Endothelial cell (in vitro differentiated cells): ENCODE data around the gene GABBR2. TPM values are rescaled to one million over a fixed set of nuclear protein-coding genes. Genes with fewer than 3 reads are reported as not detected.

ENCODE experiments used
- DNase-seq: peaks from one replicate; pipeline ENCODE4 v3.0.0; 2021; ENCODE audit warnings: low spot score
- H3K27ac Mint-ChIP-seq: one replicate; pipeline ENCODE4 v1.8.0; 2021; ENCODE audit warnings: mixed read lengths, inconsistent platforms; ENCODE audit not compliant: unreplicated experiment
- H3K27me3 Mint-ChIP-seq: one replicate; pipeline ENCODE4 v1.8.0; 2021; ENCODE audit warnings: mild to moderate bottlenecking, moderate library complexity, mixed read lengths, inconsistent platforms; ENCODE audit not compliant: unreplicated experiment
- H3K36me3 Mint-ChIP-seq: one replicate; pipeline ENCODE4 v1.8.0; 2021; ENCODE audit warnings: mild to moderate bottlenecking, low read depth, mixed read lengths, inconsistent platforms; ENCODE audit not compliant: unreplicated experiment
- H3K4me1 Mint-ChIP-seq: one replicate; pipeline ENCODE4 v1.8.0; 2021; ENCODE audit warnings: mild to moderate bottlenecking, mixed read lengths, inconsistent platforms; ENCODE audit not compliant: unreplicated experiment
- H3K4me3 Mint-ChIP-seq: one replicate; pipeline ENCODE4 v1.8.0; 2021; ENCODE audit warnings: mild to moderate bottlenecking, mixed read lengths, inconsistent platforms; ENCODE audit not compliant: unreplicated experiment
- H3K9me3 Mint-ChIP-seq: one replicate; pipeline ENCODE4 v1.8.0; 2021; ENCODE audit warnings: mixed read lengths, inconsistent platforms; ENCODE audit not compliant: unreplicated experiment
- total RNA-seq: library from RNA; stranded (reverse); fragmentation: NEBNext Ultra II Directional; extraction: Animal tissue kit (Norgen Biotek cat#: 25700); gene quantifications from one replicate; pipeline ENCODE4 v1.2.1, GENCODE V29; 2021; ENCODE audit not compliant: unreplicated experiment
- TF ChIP-seq, protein P1 (sequence below): fragments of 200-600 bp; sonication (generic); IDR thresholded peaks from one replicate; pipeline ENCODE4 v1.5.0; 2021; ENCODE audit warnings: antibody characterized with exemption; ENCODE audit not compliant: unreplicated experiment

The GABBR2 gene
- total RNA-seq, 1 donor from 2014 or later, result 0.46 TPM

DNA sequence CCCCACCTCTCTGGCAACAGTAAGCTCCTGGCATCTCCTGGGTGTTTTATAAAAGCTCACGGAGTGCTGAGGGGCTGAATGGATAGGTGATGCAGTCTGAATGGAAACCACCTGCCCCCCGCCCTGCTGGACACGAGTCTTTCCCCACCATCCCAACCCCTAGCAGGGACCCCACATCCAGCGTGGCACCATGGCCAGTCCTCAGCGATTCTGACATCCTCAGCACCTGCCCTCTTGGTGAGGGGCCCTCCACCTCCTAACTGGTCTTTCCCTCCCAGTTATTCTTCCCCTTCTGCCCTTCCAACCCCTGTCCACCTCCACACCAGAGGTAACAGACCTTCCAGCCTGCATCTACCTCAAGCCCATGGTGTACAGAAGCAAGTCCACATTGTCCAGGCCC lies 38.7 kb upstream of the GABBR2 start:
- Mint-ChIP-seq H3K4me1 (no peaks in the 10 kb centered on the region), H3K27ac (no peak overlapping the region)

DNA sequence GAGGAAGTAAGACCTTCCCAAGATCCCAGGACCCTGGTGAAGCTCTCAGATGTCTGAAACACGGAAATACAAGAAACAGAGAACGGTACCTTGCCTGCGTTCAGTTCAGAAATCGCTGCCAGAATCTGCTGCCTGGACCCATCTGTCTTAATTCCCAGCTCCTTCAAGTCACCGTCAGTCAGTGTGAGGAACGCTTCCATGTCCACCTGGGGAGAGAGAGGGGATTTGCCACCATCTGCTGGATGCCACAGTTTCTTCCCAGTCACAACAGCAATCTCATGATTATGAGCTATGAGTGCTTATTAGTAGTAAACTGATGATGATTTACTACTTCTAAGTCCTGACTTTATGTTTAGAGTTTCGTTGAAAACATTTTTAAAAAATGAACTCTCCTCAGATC lies 36.7 kb upstream of the GABBR2 start:
- TF ChIP-seq, protein P1, sequence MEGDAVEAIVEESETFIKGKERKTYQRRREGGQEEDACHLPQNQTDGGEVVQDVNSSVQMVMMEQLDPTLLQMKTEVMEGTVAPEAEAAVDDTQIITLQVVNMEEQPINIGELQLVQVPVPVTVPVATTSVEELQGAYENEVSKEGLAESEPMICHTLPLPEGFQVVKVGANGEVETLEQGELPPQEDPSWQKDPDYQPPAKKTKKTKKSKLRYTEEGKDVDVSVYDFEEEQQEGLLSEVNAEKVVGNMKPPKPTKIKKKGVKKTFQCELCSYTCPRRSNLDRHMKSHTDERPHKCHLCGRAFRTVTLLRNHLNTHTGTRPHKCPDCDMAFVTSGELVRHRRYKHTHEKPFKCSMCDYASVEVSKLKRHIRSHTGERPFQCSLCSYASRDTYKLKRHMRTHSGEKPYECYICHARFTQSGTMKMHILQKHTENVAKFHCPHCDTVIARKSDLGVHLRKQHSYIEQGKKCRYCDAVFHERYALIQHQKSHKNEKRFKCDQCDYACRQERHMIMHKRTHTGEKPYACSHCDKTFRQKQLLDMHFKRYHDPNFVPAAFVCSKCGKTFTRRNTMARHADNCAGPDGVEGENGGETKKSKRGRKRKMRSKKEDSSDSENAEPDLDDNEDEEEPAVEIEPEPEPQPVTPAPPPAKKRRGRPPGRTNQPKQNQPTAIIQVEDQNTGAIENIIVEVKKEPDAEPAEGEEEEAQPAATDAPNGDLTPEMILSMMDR, result no peak
- no peaks in the 10 kb centered on the region for H3K27me3 Mint-ChIP-seq
- no peaks in the 10 kb centered on the region for H3K4me1 Mint-ChIP-seq
- no peak overlapping the region for H3K27ac Mint-ChIP-seq
- no peak overlapping the region for H3K4me3 Mint-ChIP-seq
- H3K9me3 Mint-ChIP-seq, result no peaks in the 10 kb centered on the region
- peaks cover 7% of the 10 kb centered on the region for H3K36me3 Mint-ChIP-seq
- no peak for DNase-seq

More for the DNA sequence above, 38.7 kb upstream of the GABBR2 start:
- no peak overlapping the region for H3K4me3 Mint-ChIP-seq
- no peaks in the 10 kb centered on the region for H3K9me3 Mint-ChIP-seq
- TF ChIP-seq, protein P1, result no peak
- DNase-seq, result no peak
- no peaks in the 10 kb centered on the region for H3K27me3 Mint-ChIP-seq
- peaks cover 7% of the 10 kb centered on the region for H3K36me3 Mint-ChIP-seq

DNA sequence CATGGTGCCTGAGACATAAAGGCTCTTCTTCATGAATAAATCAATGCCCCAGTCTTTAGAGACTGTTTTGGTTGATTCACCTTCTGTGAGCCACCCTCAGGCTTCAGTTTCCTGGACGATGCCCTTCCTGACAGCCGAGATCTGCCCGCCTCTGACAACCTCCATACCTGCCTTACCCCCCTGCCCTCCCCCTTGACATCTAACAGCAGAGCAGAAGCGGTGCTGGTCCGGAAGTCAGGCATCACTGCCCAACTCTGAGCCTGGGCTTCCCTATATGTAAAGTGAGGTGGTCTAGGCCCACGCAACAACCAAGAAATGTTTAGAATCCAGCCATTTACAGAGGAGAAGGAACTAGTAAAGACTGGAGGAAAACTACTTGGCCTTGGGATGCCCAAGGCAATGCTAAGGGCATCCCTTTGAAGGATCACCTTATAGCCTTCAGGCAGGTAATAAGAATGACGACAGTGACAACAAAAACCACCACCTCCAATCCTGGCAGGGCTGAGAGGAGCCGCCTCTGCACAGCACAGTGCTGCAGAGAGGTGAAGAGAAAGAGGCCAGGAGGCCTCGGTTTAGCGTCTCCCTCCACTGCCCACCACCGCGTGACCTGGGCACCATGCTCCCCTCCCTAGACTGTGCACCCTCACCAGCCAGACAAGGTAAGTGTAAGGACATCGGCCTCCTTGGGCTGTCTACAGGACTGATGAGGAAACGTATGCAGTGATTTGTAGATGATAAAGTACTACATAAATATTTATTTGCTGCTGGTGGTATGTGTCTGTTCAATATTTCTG lies 35.3 kb upstream of the GABBR2 start:
- TF ChIP-seq, protein P1, result no peak
- H3K9me3 Mint-ChIP-seq, result no peaks in the 10 kb centered on the region
- no peaks in the 10 kb centered on the region for H3K4me1 Mint-ChIP-seq
- no peak for DNase-seq
- no peak overlapping the region for H3K27ac Mint-ChIP-seq
- no peaks in the 10 kb centered on the region for H3K27me3 Mint-ChIP-seq
- peaks cover 8% of the 10 kb centered on the region for H3K36me3 Mint-ChIP-seq
- no peak overlapping the region for H3K4me3 Mint-ChIP-seq

DNA sequence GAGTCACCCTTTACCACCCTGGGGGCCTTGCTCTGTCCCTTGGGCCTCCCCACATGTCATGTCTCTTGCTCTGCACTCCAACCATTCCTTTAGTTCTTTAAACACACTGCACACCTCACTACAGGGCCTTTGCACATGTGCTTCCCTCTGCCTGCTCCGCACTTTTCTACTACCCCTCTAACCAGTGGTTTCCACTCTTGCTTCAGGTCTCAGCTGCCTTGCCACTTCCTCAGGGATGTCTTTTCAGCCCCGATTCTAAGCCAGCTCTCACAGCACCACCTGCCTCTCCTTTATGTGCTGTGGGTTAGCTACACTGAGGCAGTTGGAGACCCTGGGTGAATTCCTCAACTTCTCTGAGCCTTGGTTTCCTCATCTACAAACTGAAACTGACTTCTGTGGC lies 34.6 kb upstream of the GABBR2 start:
- Mint-ChIP-seq H3K4me1 (no peaks in the 10 kb centered on the region), H3K27me3 (no peaks in the 10 kb centered on the region), H3K36me3 (peaks cover 13% of the 10 kb centered on the region), H3K9me3 (no peaks in the 10 kb centered on the region), H3K27ac (no peak overlapping the region), H3K4me3 (no peak overlapping the region)
- DNase-seq, result no peak
- TF ChIP-seq, protein P1, result no peak
